ENCODE measurements around the gene KCNQ2.

The KCNQ2 gene

GRCh38 chr20:63432577-63433325 lies 39.7 kb downstream of the KCNQ2 start:
- no peak for DNase-seq

DNA sequence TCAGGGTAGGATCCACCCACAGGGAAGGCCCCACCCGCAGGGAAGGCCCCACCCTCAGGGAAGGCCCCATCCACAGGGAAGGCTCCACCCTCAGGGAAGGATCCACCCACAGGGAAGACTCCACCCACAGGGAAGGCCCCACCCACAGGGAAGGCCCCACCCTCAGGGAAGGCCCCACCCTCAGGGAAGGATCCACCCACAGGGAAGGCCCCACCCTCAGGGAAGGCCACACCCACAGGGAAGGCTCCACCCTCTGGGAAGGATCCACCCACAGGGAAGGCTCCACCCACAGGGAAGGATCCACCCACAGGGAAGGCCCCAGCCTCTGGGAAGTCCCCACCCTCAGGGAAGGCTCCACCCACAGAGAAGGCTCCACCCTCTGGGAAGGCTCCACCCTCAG lies 40.5 kb downstream of the KCNQ2 start:
- DNase-seq = no peak

- no peak for DNase-seq
Observed at GRCh38 chr20:63430891-63431290, 41.6 kb downstream of the KCNQ2 start.

DNA sequence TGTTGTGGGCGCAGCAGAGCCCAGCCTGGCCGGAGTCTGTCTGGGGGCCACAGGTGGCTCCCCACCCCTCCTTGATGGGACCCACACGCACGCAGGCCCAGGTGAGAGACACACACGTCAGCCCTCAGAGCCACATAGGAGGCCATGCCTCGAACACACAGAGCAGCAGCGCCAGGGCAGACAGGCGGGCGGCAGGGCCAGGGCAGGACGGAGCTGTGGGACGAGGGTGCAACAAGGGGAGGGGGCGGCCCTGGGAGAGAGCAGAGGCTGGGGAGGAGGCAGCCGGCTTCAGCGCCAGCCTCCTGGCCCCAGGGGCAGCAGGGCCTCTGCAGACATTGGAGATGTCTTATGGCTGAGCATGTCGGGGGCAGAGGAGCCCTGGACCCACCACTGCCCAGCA lies 42.5 kb downstream of the KCNQ2 start:
- no peak for DNase-seq

GRCh38 chr20:63428906-63429575 lies 43.4 kb downstream of the KCNQ2 start:
- no peak for DNase-seq

DNA sequence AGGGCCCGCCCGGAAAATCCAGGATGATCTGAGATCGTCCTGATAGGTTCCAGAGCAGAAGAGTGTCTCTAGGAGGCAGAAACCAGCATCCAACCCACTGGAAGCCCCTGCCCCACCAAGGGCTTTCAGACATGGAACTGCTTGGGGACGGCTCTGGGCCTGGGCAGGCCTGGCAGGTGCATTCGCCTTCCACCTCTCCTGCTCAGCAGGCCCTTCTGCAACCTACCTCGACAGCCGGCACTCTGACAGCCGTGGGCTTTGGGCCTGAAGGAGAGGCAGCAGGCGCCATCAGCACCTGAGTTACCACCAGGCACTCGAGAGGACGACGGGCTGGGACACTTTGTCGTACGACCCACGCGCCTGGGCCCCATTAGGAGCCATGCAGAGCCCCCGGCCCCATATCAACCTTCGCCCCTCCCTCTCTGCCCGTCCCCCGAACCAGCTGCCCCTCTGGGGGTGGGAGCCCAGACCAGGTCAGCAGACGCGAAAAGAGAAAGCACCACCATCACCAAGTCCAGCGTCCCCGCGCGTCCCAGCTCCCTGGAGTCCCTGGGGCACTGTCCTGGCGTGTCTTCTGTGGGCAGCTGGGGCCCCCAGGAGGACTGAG lies 44.6 kb downstream of the KCNQ2 start:
- DNase-seq = no peak

DNA sequence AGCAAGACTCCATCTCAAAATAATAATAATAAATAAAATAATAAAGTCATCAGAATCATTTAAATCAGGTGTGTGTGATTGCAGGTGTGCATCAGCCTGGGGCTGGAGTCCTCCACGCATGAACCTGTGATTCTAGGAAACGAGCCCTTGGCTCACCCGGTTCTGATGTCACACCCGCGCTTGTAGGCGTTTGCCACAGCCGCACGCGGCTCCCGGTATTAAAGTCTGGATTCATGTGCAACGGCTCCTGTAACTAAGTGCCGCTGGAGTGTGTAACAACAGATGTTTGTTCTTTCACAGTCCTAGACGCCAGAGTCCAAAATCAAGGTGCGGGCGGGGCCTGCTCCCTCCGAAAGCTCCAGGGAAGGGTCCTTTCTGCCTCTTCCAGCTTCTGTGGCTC lies 45.2 kb downstream of the KCNQ2 start:
- DNase-seq = no peak

DNA sequence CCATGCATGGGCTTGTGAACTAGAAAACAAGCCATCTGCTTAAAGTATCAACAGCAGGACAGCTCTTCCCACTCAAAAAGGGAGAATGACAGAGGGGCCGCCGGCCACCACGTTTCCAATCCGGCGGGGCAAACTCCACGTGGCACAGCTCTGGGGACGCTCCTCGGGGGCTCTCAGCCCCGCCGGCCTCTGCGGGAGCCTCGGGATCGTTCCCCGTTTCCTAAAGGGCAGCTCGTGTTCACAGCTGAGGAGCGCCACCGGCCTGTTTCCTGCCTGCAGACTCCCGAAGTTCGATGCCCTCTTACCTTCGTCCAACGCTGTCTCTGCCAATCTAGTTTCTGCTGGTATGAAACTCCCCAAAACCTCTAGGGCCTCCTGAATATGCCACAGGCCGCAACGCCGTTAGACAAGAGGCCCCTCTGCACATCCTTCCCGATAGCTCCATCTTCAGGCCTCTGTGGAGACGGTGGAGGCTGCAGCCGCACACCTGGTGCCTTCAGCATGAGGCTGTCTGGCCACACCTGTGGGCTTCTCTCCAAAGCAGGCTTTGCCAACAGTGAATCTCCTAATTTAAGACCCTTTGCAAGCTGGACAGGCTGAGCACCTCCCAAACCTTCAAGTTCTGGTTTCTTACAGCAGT lies 46.5 kb downstream of the KCNQ2 start:
- no peak for DNase-seq

- DNase-seq = no peak
Observed at GRCh38 chr20:63424613-63425012, 47.8 kb downstream of the KCNQ2 start.

DNA sequence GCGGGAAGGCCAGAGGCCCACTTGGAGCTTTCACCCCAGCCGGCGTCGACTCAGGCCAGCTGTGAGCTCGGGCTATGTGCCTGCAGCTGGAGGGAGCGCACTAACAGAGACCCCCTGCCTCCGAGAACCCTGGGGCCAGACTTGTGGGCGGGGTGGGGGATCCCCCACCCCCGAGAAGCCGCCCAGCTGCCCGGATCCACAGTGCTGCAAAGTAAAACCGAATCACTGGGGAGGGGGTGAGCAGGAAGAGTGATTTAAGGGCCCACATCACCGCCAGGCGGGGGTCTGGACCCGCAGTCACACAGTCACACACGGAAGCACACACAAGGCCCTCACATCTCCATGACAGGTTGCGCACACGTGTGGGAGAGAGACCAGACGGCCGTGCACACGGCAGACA lies 48.7 kb downstream of the KCNQ2 start:
- no peak for DNase-seq

GRCh38 chr20:63422653-63423052 lies 49.8 kb downstream of the KCNQ2 start:
- no peak for DNase-seq

DNA sequence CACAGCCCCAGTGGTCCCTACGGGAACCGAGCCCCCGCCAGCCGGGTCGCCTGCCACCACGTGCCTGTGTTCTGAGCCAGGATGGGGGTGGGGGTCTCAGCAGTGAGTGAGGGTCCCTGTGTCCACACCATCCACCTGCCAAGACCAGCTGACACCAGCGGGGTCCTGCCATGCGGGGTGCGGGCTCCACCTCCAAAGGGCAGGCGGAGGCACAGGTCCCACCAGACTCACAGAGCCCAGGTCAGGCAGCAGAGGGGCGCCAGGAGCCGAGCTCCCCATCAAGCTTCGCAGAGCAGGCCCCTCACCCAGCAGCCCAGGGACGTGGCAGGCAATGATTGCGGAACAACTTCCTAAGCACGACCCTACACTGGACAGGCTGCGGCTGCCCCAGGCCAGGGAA lies 50.5 kb downstream of the KCNQ2 start:
- DNase-seq = no peak

DNA sequence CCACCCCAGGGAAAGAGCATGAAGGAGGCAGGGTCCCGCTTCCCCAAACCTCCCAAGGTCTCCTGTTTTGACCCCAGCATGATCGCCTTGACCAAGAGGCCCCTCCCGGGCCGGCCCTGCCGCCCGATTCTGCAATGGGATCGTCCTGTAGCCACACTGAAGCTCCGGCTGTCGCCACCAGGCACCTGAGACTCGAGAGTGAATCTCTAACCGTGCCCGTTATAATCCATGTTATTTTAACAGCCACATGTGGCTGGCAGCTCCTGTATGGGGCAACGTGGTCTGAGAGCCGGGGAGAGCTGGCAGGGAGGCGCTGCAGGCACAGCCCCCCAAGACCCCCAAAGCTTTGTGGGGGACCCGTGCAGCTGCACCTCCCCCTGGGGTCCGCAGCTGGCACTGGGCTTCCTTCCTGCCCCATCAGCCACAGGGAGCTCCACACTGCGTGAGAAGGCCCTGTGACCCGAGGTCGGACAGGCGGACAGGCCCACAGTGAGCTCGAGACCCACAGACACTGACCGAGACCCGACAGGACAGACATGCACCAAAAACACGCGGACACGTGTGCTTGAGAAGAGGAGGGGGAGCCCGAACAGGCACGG lies 51.3 kb downstream of the KCNQ2 start:
- DNase-seq = no peak

DNA sequence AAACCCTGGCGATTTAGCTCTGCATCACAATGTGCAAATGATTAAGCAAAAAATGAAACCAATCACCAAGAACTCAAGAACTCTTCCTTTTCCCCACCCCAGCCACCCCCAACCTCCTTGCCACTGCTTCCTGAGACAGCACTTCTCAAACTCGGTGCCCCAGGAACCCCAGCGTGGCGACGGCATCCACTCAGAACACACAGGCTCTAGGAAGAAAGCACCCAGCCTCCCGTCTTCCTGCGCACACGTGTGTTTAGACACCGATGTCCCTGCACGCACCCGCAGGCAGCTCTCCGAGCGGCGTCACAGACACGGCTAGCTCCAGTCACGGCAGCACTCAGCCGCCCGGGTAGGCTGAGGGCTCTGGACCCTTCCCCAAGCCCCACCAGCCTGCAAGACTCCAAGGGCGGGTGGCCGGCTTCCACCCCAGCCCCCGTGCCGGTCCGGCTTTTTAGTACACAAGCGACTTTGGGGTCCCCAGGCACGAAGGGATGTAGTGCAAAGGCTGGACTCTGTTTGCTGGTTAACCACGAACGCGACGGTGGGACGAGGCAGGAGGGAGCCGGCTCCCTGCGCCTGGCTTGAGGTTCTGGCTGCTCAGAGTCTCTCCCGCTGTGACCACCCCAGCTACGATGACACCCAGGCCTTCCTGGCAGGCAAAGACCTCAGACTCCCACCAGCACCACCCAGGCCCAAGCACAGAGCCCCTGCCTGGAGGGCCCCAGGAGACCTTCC lies 51.9 kb downstream of the KCNQ2 start:
- no peak for DNase-seq

GRCh38 chr20:63419299-63419698 lies 53.2 kb downstream of the KCNQ2 start:
- DNase-seq = no peak

DNA sequence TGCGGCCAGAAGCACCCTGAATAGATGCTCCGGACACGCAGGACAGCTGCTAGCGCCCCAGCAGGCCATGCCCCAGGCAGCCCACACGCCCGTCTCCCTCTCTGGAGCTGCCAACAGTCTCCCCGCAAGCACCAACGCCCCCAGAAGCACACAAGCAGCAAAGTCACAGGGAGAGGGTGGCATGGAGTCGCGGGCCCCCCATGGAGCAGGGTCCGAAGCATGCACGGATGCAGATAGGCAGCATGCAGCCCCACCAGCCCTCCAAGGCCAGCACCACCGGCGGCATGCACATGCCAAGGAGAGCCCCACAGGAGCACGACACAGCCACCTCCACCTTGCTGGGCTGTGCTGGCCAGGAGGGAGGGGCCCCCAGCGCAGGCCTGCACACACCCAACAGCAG lies 53.8 kb downstream of the KCNQ2 start:
- DNase-seq = no peak

DNA sequence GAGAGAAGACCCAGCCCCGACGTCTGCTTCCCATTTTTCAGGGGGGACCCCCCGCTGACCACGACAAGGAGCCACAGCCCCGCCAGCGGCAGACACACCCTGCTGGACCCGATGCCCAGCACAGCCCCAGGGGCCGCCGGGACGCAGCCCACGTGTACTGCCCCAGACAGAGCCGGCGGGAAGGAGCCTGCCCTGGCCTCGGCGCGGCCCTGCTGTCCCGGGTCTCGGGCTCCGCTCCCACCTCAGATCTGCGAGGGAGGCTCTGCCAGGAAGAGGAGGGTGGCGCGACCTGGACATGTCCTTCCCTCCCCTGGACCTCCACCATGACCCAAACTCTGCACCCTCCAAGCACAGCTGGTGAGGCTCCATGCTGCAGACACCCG lies 54.7 kb downstream of the KCNQ2 start:
- no peak for DNase-seq

DNA sequence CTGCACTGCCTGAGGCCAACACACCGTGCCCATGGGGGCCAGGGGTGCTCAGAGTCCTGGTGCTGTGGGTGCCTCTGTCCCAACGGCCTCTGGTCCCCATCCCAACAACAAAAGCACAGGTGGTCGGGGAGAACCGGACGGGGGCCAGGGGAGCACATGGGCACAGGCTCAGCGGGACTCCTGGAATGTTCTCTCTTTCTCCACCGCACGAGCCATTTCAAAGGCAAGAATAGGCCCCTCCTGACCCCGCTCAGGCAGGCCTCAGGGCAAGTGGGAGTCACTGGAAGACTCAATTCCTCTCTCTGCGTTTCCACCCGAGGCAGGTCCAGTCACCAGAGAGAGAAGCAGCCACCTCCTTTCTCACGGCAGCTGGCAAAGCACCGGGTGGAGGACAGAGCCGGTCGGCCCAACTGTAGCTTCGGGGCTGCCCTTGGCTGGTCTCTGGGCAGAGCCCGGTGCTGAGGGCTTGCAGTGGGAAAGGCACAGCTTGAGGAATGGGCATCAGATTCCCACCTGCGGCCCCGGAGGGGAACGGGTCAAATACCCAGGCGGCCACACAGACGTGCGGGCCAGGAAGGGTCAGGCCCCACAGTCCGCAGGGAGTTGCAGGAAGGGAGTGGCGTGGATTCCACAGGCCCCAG lies 55.2 kb downstream of the KCNQ2 start:
- DNase-seq = no peak

DNA sequence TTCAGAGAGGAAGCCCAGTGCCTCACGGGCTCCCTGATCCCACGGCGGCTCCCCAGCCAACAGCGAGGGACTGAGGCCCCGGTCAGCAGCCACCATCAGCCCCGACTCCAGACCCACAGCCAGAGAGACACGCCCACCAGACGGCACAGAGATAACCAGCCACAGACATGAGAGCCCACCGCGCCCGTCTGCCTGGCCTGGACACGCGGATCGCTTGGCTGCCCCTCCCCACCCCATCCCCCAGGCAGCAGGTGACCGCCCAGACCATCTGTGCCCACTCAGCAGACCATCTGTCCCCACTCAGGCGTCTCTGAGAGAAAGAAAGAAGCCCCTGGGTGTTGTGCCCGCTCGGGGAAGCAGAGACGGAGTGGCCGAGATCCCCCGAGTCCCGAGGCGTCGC lies 55.8 kb downstream of the KCNQ2 start:
- DNase-seq = no peak

DNA sequence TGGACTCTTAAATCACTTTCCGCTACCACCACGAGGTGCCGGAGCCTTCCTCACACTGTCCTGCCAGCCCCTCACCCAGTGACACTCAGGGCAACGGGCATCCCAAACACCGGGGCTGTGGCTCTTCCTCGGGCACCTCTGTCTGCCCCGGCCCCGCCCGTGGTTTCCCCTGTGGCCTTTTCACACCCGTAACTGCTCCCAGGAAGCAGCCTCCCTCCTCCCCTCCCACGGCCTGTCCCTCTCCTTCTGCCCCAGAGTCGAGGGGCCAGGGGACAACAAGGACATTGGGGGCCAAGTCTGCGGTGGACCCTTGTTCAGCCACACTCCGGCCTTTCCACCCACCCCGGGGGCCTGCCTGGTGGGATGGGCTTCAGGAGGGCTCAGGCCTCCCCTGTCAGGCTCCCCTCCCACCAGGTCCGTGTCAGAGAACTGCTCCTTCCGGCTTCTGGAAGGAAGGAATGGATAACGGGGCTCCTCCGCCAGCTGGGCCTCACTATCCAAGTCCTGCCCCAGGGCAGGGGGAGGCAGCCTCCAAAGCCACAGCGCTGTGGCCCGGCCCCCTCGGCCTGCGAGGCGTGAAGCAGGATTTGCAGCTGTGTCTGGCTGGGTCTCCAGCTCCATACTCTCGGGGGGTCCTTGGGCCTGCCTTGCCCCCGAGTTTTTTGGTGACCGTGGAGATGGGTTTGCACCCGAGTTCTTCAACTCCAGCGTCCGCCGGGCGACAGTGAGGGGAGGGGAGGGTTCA lies 56.6 kb downstream of the KCNQ2 start:
- no peak for DNase-seq

DNA sequence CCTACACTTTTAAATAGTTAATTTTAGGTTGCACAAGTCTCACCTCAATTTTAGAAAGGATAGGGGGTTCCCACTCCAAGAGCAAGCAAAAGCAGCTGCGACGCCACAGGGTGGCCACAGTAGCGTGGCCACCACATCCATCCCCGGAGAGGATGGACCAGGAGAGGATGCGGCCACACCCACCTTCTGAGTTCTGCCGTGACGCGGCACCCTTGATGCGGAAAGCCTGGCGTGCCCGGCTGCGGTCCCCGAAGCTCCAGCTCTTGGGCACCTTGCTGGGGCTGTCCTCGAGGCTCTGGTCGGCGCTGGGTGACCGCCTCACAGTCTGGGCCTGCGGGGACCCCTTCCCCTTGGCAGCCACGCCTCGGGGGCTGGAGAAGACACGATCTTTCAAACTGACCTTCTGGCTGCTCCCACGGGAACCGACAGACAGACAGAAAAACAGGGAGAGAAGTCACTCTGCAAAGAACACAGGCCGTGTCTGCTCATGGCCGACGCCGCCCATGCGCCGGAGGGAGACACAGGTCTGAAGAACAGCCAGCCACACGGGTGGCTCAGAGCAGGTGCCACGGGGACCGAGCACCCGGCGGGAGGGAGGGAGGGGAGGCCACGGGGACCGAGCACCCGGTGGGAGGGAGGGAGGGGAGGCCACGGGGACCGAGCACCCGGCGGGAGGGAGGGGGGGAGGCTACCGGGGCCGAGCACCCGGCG lies 57.6 kb downstream of the KCNQ2 start:
- no peak for DNase-seq
